G401.6 (cell line): ENCODE measurements around the gene AJM1.
"Not testable (repeated sequence)": the region's sequence is repeated elsewhere in the genome, so short reads cannot be mapped to it uniquely, and the experiment has no call there.

Experiments
- FAIRE-seq: peaks from 2 replicates; lab custom pipeline; 2012; peaks lifted over from hg19 to GRCh38; lab: Jason Lieb, UNC

AJM1 gene

DNA sequence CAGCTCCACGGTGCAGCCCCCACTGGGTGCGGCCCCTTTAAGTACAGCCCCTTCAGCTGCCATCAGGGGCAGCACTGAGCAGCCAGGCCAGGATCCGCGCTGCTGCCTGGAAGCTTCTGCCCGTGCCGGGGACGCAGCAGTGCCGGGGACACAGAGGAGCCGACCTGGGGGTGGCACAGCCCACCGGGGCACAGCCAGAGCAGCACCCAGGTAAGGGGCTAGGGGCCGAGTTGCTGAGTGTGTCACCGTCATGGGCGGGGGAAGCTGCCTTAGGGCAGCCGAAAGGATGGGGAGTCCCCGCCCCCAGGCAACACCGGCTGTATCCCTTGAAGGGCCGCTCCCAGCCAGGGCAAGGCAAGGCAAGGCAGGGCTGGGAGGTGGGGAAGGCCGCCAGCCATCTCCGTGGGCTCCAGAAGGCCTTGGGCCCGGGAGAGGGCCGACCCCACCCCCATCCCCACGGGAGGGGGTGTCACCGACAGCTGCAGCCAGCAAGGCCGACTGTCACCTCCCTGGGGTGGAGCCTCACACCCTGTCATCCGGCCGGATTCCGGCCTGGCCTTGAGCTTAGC lies at the start of gene AJM1:
Gene AJM1, plus strand, starts transcription at position 99 of the 569 bp plus-strand sequence. CDS start 1,937 bp downstream, outside the sequence.
- FAIRE-seq, result not testable (repeated sequence)

DNA sequence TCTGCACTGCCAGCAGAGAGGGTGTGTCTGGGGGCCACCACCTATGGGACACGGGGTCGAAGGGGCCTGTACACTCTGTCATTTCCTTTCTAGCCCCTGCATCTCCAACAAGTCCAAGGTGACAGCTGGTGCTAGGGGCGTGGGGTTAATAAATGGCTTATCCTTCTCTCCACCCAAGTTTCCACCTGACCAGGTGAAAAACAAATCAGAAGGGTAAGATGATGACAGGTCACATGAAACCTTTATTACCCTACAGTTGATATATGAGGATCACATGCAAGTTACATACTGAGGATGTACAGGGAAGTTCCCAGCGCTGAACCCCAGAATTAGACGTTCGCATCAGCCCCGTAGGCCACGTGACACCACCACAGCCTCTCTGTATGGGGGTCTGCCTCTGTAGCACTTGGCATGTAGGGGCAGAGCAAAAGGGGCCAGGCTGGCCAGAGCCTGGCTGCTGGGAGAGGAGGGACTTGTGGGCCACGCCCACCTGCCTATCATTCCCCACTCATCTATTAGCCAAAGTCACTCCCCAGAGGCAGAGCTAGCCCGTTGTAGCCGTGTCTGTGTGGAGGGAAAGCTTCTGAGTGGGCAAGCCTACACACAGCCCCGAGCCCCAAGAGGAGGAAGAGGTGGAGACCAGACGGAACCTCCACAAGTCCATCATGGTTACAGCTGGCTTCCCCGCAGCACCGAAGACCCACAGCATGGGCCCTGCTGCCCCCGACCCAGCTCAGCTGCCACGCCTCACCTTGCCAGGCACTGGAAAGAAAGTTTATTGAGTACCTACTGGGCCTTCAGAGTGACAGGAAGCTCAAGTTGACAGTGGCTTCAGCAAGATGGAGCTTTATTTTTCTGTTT lies 49.0 kb upstream of the AJM1 start:
- no peak for FAIRE-seq

DNA sequence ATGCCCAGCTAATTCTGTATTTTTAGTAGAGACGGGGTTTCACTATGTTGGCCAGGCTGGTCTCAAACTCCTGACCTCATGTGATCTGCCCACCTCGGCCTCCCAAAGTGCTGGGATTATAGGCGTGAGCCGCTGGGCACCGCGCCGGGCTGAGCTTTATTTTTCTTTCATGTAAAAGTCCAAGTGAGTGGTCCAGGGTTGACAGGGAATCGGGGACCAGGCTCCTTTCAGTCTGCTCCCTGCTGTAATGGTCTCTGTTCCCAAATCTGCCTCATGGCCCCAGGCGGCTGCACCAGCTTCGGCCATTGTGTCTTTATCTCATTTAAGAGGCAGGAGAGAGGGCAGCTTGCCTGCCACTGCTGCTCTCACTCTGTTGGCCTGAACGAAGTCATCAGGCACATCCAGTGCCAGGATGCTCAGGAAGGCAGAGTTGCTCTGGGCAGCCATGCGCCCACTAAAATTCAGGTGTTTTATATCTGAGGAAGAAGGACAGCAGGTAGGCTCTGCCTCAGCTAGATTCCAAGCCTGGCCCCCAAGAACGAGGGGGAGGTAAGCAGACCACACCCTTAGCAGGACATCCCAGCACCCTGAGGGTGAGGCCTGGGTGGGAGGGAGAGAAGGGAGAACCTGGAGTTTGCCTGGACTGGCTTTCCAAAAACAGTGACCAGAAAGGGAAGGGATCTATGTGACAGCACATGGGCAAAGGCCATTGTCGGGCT lies 47.8 kb upstream of the AJM1 start:
- FAIRE-seq, result no peak

DNA sequence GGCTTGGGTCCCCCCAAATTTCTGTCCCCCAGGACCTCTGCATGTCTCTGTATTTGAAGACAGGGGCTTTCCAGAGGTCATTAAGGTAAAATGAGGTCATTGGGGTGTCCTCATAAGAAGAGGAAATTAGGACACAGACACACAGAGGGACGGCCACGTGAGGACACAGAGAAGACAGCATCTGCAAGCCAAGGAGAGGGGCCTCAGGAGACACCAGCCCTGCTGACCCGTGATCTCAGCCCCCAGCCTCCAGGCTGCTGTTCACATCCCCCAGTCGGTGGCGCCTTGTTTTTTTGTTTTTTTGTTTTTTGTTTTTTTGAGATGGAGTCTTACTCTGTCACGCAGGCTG lies 47.3 kb upstream of the AJM1 start:
- FAIRE-seq, result no peak

DNA sequence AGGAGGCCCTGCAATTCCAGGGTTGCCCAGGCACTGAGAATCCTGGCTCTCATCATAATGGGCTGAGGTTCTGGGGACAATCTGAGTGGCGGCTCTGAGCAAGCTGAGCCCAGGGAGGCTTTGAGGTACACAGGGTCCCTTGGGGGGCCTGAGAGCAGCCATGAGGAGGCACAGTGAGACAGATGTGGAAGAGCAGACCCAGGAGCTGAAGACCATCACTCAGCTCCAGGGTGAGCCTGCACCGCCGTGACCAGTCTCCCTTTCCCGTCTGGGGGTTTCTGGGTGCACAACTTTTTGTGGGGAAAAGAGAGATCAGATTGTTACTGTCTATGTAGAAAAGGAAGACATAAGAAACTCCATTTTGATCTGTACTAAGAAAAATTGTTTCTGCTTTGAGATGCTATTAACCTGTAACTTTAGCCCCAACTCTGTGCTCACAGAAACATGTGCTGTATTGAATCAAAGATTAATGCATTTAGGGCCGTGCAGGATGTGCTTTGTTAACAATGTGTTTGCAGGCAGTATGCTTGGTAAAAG lies 46.0 kb upstream of the AJM1 start, which contains the start of gene CCDC183:
Gene CCDC183, plus strand, starts transcription at position 101 of the 537 bp plus-strand sequence. Its CDS starts 60 bp downstream, at position 161.
- no peak for FAIRE-seq

DNA sequence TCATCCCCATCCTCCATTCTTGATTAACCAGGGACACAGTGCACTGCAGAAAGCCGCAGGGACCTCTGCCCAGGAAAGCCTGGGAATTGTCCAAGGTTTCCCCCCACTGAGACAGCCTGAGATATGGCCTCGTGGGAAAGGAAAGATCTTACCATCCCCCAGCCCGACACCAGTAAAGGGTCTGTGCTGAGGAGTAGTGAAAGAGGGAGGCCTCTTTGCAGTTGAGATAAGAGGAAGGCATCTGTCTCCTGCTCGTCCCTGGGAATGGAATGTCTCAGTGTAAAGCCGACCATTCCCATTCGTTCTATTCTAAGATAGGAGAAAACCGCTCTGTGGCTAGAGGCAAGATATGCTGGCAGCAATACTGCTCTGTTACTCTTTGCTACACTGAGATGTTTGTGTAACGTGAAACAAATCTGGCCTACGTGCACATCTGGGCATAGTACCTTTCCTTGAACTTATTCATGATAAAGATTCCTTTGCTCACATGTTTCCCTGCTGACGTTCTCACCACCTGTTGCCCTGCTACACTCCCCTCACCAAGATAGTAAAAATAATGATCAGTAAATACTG lies 45.4 kb upstream of the AJM1 start:
- FAIRE-seq, result not testable (repeated sequence)

DNA sequence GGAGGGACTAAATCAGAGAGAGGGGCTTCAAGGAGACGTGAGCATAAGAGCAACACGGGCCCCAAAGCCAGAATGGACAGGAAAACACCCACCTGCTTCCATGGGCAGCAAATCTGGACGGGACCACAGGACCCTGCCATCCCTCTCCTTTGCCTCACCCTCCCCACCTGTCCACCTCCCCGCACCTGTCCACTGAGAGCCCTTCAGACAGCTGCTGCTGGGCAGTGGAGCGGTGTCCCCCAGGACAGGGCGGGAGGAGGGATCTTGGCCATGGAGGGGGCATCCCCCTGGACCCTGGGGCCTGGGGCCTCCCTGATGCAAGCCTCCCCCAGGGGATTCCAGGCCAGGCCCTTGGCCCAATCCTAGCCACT lies 43.6 kb upstream of the AJM1 start:
- FAIRE-seq, result no peak

DNA sequence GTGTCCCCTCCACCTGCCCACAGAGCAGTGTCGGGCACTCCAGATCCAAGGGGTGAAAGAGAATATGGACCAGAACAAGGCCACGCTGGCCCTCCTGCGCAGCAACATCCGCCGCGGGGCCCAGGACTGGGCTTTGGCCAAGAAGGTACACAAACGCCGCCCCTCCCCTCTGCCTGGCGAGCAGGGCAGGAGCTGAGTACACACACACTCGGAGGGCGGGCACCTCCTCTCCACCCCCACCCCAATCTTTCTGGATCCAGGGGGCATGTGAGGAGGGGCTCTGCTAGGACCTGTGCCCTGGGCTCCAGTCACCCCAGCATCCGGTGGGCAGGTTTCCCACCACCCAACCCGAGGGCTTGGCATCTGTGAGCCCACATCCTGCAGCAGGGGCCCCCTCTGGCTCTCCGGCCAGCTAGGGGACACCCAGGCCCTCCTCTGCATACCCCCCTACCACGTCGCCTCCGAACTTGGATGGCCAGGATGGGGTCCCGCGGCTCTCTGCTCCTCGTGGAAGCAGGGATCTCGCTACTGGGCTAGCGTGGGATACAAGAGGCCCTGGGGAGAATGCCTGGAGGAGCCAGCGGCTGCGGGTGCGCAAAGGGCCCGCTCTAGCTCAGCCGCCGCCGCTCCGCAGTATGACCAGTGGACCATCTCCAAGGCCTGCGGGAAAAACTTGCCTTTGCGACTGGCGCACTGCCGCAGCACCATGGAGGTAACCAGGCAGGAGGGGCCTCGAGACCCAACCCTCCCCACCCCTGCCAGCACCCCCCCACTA lies 43.0 kb upstream of the AJM1 start:
- FAIRE-seq, result no peak

DNA sequence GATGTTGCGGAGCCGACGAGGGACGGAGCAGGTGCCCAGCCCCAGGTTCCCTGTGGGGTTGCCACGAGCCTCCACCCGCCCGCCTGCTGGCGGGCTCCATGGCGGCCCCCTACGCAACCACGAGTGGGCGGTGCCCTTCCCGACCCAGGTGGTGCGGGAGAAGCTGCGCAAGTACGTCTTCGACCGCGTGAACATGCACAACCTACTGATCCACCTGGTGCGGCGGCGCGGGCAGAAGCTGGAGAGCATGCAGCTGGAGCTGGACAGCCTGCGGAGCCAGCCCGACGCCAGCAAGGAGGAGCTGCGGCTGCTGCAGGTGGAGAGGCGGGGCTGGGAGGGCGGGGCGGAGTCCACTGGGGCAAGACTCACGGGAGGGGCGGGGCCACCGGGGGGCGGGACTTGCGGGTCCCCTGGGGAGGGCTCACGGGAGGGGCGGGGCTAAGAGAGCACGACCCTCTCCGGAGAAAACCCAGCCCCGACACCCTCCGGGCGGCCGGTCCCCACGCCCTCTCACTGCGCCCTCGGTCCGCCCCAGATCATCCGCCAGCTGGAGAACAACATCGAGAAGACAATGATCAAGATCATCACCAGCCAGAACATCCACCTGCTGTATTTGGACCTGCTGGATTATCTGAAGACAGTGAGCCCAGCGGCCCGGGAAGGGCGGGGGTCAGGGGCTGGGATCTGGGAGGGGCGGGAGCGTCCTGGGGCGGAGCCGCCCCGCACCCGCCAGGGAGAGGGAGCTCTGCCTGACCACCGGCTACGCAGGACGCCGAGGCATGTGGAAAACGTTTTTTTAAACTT lies 42.2 kb upstream of the AJM1 start:
- no peak for FAIRE-seq

DNA sequence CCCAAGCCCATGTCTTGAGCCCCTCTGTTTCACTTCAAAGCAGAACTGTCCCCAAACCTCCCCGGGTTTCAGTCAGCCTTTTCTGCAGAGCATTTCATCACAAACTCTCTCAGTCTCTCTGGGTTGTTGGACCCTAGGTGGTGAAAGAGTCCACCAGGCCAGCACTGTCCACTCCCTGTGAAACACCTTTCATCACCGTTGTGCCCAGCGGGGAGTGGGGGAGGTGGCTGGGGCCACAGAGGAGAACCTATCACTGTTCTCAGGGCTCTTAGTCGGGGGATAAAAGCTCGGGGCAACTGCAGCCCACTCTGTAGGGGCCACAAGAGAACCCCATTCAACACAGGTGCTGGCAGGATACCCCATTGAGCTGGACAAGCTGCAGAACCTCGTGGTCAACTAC lies 40.0 kb upstream of the AJM1 start:
- FAIRE-seq, result no peak

DNA sequence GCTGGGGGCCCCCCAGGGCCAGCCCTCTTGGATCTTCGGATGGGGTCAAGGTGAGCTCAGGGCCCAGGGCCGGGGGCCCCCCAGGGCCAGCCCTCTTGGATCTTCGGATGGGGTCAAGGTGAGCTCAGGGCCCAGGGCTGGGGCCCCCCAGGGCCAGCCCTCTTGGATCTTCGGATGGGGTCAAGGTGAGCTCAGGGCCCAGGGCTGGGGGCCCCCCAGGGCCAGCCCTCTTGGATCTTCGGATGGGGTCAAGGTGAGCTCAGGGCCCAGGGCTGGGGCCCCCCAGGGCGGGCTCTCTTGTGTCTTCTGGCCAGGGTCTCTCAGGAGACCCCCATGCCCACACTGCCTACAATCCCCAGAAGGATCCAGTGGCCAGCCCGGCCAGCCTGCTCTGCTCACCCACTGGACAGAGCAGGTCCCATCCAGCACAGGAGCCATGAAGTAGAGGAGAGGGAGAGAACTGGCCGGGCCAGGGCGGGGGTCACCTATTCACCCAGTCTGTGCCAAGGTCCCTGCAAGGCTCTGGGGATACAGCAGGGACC lies 39.2 kb upstream of the AJM1 start:
- FAIRE-seq, result not testable (repeated sequence)

DNA sequence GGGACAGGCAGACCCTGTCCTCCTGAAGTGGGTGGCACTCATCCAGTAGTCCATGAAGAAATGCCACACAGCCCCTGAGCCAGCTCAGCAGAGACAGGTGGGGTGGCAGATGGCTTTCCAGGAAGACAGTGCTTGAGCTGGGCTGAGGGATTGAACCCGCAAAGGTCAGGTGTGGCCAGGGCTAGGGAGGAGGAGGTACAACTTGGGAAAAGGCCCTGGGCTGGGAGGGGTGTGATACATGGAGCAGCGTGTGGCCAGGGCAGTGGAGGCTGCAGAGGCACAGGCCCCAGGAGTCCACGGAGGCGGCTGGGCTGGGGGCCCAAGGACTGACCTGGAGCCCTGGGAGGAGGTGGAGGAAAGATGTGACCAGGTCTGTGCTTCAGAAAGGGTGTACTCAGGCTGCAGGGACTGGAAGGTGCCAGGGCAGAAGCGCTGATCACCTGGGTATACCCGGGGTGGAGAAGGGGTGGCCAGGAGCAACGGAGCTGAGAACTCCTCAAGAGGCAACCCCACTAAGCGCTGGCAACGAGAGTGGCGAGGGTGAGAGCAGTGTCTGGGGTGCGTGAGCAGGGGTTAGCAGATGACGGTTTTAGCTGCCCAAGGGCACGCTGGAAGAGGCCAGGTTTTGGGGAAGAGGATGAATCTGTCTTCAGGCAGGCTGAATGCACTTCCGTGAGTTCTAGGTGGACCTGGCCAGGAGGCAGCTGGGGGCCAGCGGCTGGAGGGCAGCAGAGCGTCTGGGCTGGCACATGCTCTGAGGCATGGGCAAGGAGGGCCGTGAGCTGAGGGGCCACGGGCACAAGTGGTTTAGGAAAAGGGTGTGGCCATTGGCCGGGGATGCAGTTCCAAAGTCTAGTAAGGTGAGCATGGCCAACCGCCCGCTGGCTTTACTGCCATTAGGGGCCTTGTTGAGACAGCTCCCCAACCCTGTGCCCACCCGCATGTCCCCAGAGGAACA lies 38.4 kb upstream of the AJM1 start:
- no peak for FAIRE-seq

DNA sequence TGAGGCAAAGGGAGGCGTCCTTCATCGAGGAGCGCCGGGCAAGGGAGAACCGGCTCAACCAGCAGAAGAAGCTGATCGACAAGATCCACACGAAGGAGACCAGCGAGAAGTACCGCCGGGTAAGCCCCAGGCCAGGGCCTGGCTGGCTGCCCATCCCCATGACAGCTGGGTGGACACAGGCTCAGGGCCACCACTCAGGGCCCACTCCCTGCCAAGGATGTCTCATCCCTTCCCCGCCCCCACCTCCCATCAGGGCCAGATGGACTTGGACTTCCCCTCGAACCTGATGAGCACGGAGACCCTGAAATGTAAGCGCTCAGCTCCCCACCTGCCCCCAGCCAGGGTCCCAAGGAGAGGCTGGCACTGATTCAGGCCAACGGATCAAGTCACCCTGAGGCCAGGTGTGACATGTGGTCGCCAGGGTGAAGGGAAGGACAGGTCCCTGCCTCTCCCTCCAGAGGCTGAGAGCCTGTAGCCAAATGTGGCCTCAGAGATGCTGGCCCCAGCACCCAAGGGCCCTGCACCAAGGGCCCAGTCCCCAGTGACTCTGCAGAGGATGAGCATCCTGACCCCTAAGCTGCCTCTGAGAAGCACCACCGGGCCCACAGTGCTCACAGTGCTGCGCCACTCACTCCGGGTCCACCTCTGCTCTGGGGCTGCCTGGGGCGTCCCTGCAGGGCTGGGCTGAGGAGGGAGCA lies 37.6 kb upstream of the AJM1 start:
- FAIRE-seq, result no peak

DNA sequence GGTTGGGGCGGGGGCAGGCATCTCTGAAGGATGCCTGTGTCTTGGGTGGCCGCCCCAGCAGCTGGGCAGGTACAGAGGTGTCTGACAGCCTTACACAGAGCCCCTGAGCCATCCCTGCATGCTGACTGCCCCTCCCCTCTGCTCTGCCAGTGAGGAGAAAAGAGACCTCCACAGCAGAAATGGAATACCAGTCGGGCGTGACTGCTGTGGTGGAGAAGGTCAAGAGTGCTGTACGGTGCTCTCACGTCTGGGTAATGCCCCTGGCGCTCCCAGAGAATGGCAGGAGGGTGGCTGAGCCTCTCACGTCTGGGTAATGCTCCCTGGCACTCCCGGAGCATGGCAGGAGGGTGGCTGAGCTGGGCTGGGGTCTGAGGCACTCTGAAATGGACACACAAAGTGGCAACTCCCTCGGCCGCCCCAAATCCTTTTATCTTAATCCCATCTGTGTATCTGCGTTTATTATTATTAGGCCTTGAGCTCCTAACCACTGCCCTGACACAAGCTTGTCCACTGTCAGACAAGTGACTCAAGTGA lies 37.0 kb upstream of the AJM1 start:
- no peak for FAIRE-seq

DNA sequence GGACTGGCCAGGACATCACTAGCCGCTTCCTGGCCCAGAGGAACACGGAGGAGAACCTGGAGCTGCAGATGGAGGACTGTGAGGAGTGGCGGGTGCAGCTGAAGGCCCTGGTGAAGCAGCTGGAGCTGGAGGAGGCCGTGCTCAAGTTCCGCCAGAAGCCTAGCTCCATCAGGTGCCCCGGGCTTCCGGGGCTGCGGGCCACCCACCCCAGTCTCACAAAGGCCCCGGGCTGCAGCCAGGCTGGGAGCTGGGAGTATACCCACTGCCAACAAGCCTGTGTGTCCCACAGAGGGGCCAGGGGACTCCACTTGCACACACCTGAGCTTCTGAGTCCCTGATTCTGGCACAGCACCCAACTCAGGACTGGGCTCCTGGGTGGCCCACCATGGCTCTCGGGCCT lies 36.2 kb upstream of the AJM1 start:
- FAIRE-seq, result no peak

DNA sequence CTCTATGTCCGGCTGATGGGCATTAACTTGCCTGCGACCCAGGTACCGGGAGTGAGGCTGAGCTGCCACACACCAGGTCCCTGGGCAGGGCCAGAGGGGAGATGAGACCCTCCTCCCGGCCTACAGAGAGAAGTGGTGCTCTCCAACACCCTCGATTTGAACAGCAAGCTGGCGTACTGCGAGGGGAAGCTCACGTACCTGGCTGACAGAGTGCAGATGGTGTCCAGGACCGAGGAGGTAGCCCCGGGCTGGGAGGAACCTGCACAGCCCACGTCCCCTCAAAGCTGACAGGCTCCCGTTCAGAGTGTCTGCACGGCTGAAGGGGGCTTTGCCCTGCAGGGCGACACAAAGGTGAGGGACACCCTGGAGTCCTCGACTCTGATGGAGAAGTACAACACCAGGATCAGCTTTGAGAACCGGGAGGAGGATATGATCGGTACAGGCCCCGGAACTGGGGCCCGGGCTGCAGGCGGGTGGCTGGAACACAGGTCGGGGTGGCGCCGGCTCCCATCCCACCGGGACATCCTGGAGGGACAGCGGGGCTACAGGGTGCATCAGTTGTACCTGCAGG lies 35.6 kb upstream of the AJM1 start:
- no peak for FAIRE-seq

DNA sequence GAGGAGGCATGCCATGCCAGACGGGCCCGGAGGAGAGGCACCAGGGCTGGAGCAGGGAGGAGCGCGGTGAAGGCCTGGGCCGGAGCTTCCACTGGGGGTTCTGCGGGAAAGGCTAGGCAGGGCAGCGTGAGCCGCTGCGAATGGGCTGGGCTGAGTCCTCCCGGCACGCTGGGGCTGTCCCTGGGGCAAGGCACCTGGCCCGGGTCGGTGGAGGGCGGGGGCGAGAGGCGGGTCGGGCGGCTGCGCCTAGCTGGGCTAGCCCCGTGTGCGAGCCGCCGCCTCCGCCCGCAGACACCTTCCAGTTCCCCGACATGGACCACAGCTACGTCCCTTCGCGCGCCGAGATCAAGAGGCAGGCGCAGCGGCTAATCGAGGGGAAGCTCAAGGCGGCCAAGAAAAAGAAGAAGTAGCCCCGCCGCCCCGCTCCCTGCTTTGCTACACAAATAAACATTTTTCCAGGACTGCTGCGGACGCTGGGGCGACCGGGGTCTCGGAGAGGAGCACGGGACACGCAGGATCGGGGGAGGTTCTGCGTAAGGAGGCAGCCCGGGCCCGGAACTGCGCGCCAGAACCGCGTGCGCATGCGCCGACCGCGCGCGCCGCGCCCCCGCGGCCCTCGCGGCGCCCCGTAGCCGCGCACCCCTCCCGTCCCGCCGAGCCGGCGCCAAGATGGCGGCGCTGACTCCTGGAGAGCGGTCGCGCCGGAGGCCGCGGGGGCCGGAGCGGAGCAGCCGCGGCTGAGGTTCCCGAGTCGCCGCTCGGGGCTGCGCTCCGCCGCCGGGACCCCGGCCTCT lies 34.8 kb upstream of the AJM1 start, which contains the start of gene RABL6:
Gene RABL6, plus strand, starts transcription at position 668 of the 794 bp plus-strand sequence. CDS start 249 bp downstream, outside the sequence.
- no peak for FAIRE-seq
